ENCODE results near the gene BCAT1.

Gene BCAT1

GRCh38 chr12:24890048-24890803, 58.7 kb downstream of the BCAT1 start:
- no peak overlapping the region for H3K4me3 ChIP-seq (ENCODE audit: low read depth, low read length)
- TF ChIP-seq CTCF (IDR thresholded peaks at IDR 0.05; ENCODE audit: borderline replicate concordance, insufficient read depth, low read depth, low read length) = no peak

- no peak overlapping the region for H3K4me3 ChIP-seq (ENCODE audit: low read depth, low read length)
- TF ChIP-seq CTCF (IDR thresholded peaks at IDR 0.05; ENCODE audit: borderline replicate concordance, insufficient read depth, low read depth, low read length) = no peak
Measured at GRCh38 chr12:24889411-24889810, 59.5 kb downstream of the BCAT1 start.

- no peak overlapping the region for H3K4me3 ChIP-seq (ENCODE audit: low read depth, low read length)
- no peak for TF ChIP-seq CTCF (IDR thresholded peaks at IDR 0.05; ENCODE audit: borderline replicate concordance, insufficient read depth, low read depth, low read length)
Measured at GRCh38 chr12:24888813-24889212, 60.1 kb downstream of the BCAT1 start.

GRCh38 chr12:24884911-24885310, 64.0 kb downstream of the BCAT1 start:
- no peak for TF ChIP-seq CTCF (IDR thresholded peaks at IDR 0.05; ENCODE audit: borderline replicate concordance, insufficient read depth, low read depth, low read length)
- H3K4me3 ChIP-seq (ENCODE audit: low read depth, low read length) = no peak overlapping the region

DNA sequence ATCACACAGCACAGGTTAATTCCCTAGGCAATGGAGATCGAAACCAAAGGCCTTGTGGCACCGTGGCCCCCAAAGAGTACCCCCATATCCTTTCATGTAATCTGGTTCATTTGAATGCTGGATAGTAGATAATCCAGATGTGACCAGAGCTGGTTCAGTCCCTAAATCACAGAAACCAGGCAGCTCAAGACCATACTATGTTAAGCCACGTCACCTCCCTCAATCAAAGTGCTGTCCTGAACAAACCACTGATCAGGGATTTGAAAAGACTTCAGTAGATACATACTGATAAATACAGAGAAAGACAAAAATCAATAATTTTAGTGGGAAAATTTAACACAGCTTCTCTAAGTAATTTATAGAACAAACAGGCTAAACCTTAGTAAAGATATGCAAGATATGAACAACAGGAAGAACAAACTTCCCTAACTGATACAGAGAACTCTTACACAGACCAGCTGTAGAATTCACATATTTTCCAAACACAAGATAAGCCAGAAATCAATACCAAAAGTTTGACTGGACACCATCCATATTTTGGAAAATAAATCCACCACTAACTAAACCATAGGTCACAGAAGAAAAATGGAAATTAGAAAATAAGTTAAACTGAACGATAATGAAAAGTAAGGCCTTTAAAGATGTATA, 67.1 kb downstream of the BCAT1 start:
- H3K4me3 ChIP-seq (ENCODE audit: low read depth, low read length) = no peak overlapping the region
- TF ChIP-seq CTCF (IDR thresholded peaks at IDR 0.05; ENCODE audit: borderline replicate concordance, insufficient read depth, low read depth, low read length) = no peak

- no peak overlapping the region for H3K4me3 ChIP-seq (ENCODE audit: low read depth, low read length)
- TF ChIP-seq CTCF (IDR thresholded peaks at IDR 0.05; ENCODE audit: borderline replicate concordance, insufficient read depth, low read depth, low read length) = no peak
Measured at GRCh38 chr12:24881227-24881626, 67.7 kb downstream of the BCAT1 start.

GRCh38 chr12:24880732-24881131, 68.2 kb downstream of the BCAT1 start:
- no peak for TF ChIP-seq CTCF (IDR thresholded peaks at IDR 0.05; ENCODE audit: borderline replicate concordance, insufficient read depth, low read depth, low read length)
- H3K4me3 ChIP-seq (ENCODE audit: low read depth, low read length) = no peak overlapping the region

Measured in GM12875 (cell line).